Measurements from ENCODE around the gene AKT1S1.

DNA sequence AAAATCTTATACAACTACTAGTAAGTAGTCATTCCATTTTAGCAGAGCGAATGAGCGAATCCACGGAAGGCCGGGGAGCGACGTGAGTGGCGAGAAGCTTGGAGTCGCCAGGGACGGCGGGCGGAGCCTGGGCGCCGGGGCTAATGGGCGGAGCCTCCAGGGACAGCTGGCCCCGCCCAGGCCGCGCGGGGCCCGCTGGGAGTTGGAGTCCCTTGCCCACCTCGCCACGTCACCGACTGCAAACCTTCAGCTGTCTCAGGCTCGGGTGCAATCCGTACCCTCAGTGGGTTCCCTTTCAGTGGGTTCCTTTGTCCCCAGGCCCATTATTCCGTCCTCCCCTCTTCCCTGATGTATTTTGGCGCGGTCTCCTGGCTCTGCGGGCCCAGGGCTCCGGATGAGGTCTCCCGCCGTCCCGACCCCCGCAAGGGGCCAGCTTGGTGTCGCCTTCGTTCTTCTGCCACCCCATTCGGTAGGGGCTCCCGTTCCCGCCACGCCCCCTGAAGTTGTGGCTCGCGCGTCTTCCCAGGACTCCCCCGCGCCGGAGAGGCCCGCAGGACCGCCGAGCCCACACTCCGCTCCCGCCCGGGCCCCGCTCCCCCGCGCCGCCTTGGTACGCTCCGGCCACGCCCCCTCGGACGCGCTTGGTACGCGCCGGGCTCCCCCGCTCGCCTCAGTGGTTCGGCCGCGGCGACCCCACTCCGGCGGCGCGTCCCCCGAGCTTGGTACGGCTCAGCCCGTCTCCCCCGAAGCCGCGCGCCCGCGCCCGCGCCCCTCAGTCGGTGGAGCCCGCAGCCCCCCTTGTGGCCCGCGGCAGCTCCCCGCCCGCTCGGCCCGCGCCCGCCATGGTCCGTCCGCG is 26.4 kb downstream of the AKT1S1 start, which contains the start of gene PTOV1:
- TF ChIP-seq GATA2 (IDR thresholded peaks at IDR 0.05; ENCODE audit: low read depth, low read length) (no peak), GATA3 (IDR thresholded peaks at IDR 0.05; ENCODE audit: low read depth, low read length) (no peak)
